ENCODE data around the gene SS18L1. TPM values are rescaled to one million over a fixed set of nuclear protein-coding genes. Genes with fewer than 3 reads are reported as not detected.

Gene SS18L1
- total RNA-seq, 1 donor from 2014 or later = 9.7 TPM

GRCh38 chr20:62119591-62120364 is 23.8 kb upstream of the SS18L1 start:
- no peak for DNase-seq (ENCODE audit: low read depth, low spot score)

DNA sequence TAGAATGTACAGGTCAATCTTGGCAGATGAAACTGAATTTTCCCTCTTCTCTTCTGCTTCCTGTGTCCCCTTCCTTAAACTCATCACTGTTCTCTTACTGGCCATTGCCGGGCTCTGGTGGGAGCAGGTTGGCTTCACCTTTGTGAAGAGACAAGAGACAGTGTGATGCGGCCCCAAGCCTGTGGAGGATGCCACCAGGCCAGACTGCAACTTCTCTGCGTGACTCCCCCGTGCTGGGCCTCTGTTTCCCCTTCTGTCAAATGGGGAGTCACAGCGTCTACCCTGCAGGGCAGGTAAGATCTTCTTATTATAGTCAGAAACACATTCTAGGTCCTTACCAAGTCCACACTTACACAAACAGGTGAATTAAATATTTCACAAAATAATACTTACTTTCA is 23.2 kb upstream of the SS18L1 start:
- DNase-seq (ENCODE audit: low read depth, low spot score) = no peak

DNA sequence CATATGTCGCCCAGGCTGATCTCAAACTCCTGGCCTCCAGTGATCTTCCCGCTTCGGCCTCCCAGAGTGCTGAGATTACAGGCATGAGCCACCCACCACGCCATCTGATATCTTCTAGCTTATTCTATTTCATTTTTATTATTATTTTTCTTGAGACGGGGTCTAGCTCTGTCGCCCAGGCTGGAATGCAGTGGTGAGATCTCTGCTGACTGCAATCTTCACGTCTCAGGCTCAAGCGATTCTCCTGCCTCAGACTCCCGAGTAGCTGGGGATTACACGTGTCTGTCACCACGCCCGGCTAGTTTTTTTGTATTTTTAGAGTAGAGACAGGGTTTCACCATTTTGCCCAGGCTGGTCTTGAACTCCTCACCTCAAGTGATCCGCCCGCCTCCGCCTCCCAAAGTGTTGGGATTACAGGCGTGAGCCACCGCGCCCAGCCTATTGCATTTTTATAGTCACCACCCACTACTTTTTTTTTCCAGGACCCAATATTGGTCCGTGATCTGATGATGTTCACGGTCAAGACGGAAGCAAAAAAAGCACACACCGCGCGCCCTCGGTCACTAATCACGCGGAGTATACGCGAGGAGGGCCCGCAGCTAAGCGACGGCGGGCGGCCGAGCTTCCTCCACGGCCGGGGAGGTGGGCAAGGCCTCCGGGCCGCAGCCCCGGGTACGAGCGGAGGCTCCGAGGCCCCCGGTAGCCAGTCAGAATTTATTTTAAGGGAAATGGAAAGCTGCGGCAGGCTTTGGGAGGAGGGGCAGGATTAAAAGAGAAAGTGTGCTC is 22.4 kb upstream of the SS18L1 start:
- DNase-seq (ENCODE audit: low read depth, low spot score) = no peak

DNA sequence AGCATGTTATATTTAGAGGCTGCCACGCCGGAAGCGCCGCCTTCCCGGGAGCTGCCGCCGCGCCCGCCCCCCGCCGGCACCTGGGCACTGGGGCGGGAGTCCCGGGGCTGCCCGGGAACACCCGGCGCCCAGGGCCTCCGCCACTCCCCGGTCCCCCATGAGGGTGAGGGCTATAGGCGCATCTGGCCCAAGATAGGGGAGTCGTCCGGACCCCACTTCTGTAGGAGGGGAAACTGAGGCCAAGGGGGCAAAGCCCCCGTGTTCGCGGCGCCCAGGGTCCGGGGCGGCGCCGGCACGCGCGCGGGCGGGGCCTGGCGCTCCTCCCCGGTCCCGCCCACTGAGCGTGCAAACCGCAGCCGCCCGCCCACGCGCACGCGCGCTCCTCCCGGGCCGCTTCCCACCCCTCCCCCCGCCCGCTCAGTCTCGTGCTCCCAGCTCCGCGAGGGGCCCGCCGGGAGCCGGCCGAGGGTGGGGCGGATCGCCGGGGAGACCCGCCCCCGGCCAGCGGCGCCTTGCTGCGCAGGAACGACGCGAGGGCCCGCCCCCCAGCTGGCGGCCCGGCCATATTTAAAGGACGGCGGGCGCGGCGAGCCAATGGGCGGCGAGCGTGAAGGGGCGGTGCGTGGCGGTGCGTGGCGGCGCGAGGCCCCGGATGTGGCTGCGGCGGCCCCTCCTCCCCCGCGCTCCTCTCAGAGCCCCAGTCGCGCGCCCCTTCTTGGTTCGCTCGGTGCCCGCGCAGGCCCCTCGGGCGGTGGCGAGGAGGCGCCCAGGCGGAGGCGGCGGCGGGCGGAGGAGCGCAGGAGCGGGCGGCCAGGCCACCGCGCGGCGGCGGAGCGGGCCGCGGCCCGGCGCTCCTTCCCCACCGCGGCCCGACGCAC is 21.6 kb upstream of the SS18L1 start, which contains the start of gene LSM14B:
Gene LSM14B (plus strand): TSS at position 700 of the 878 bp plus-strand sequence. CDS start 192 bp downstream, outside the sequence.
- DNase-seq (ENCODE audit: low read depth, low spot score) = peak; percentile 84

- DNase-seq (ENCODE audit: low read depth, low spot score) = no peak
Measured at GRCh38 chr20:62122654-62123449, 20.7 kb upstream of the SS18L1 start.

DNA sequence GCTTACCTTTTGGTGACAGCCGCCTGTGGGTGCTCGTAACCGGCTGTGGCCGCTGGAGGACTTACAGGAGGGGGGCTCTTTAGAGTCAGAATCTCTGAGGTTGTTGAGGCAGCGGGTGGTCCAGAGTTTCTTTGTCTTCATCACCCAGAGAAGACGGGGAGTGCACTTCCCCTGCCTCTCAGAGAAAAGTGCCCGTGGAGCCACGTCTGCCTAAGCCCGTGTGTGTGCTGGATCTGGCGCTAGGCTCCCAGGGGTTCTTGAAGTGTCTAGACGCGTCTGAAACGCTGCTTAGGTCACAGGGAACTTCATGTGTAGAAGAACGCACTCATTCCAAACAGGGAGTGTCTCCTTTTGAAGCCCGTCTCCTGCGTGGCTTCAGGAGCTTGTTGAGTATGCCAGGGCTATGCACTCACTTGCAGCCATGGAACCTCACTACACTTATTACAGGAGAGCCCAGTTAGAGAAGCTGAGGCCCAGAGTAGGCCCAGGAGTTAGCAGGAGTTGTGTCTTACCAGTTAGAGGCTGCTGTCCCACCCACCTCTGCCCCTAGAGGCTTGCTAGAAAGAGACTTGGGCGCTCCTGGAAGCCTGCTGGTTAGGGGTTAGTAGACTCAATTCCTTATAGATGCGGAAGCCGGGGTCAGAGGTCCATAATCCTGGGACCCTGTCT is 20.0 kb upstream of the SS18L1 start:
- DNase-seq (ENCODE audit: low read depth, low spot score) = no peak

DNA sequence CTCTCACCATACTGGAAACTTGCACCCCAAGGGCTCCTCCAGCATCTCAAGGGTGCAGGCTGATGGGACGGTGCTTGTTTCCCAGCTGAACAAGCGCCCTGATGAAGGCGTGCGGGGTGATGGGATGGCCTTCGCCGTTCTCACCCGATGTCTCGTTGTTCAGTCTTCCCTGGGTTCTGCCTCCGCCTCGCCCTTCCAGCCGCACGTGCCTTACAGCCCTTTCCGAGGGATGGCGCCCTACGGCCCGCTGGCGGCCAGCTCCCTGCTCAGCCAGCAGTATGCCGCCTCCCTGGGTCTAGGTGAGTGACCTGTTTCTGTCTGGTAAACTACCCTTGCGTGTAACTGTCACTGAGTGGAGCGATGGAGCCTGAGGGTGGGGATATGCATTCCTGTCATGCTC is 17.4 kb upstream of the SS18L1 start:
- no peak for DNase-seq (ENCODE audit: low read depth, low spot score)

DNA sequence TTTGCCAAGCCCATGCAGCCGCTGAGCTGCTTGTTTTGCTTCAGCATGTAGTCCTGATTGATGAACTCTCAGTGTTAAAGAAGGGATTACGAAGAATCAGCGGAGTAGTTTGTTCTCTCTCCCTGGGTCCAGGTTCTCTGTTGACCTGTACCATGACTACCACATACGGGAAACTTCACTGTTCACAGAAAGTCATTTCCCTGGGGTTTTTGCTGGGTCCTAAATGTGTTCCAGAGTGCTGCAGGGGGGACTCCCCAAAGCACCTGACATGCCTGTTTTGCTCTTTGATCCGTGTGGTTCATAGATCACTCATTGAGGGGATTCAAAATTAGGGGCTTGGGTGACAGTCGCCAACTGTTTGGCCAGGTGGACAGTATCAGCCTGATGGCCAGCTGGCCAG is 15.8 kb upstream of the SS18L1 start:
- DNase-seq (ENCODE audit: low read depth, low spot score) = no peak

DNA sequence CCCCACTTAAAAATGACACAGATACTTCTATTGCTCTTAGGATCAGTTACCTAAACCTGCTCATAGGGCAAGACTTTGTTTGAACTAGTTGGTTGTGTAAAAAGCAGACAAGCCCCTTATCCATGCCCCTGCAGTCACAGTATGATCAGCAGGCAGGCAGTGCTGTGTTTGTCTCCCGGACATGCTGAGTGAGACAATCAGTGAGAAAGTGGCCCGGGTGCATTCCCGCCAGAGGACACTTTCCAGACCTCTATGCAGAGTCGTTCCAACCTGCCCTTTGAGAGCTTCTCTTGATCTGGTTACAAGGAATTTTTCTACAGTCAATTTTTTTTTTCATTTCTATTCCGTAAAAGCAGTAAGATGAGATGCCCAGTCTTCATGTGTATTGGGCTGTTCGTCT is 15.1 kb upstream of the SS18L1 start:
- no peak for DNase-seq (ENCODE audit: low read depth, low spot score)

DNA sequence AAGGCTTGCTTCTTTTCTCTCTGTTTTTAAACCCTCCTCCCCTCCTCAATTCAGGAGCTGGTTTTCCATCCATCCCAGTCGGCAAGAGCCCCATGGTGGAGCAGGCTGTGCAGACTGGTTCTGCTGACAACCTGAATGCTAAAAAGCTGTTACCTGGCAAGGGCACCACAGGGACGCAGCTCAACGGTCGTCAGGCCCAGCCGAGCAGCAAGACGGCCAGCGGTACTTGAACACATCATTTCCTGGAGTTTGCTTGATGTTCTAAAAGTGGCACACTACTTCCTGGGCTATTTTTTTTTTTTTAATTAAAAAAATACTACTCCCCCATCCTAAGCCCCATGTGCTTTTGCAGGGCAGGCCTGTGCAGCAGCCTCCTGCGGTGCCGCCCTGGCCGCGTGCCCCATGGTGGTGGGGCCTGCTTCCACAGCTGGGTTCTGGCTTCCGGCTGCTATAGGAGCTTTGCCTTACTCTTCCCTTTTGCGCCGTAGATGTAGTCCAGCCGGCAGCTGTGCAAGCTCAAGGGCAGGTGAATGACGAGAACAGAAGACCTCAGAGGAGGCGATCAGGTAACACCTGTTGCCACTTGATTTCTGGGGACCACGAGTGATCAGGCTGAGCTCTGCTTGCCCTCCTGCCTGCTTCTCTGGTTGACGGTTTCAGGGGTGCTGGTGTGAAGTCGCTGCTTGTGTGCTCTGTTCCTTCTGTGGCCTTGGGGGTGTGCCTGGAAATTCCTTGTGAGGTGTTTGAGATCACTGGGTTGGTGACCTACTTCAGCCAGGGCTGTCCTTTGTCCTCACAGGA is 13.6 kb upstream of the SS18L1 start:
- DNase-seq (ENCODE audit: low read depth, low spot score) = no peak

- no peak for DNase-seq (ENCODE audit: low read depth, low spot score)
Measured at GRCh38 chr20:62131560-62132320, 11.8 kb upstream of the SS18L1 start.

DNA sequence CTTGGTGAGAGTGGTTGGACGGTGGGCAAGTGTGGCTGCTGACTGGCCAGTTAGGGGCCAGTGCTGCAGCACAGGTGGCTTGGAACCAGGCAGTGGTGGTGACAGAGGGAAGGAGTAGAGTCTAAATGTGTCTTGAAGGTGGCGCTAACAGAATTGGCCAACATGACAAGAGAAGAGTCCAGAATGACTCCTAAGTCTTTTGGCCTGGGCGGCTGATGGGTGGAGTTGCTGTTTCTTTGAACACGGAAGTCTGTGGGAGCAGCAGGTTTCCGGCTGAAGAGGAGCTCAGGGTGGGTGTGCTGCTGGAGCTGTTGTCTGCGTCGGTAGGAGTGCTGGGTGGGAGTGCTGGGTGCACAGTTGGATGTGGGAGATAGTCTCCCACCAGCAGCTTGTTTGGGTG is 11.1 kb upstream of the SS18L1 start:
- DNase-seq (ENCODE audit: low read depth, low spot score) = no peak

DNA sequence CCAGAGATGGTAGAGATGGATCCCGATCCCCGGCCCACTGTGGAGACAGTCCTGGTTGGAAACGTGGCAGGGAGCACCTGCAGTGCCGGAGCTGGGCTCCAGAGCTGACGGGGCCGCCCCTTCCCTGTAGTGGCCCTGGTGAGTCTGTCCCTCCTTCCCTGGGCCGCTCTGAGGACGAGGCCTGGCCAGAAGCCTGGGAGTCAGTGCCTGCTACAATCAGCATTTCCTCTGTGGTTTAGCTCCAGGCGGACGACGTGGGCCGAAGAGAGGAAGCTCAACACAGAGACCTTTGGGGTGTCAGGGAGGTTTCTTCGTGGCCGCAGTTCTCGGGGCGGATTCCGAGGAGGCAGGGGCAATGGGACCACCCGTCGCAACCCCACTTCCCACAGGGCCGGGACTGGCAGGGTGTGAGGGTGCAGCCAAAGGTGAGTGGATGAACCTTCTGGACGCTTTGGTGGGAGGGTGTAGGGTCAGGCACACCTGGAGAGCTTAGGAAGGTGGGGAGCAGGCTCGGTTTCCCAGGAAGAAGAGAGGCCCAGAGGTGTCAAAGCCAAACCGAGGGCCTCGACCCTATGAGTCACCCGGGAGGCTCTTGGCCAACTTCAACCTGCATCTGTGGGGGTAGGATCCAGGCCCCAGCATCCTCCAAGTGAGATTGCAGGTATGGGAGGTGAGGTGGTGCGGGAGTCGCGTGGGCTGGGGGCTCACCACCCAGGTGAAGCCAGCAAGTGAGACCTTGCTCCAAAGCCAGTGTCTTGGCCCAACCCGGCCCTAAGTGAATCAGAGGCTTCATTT is 10.3 kb upstream of the SS18L1 start:
- no peak for DNase-seq (ENCODE audit: low read depth, low spot score)

DNA sequence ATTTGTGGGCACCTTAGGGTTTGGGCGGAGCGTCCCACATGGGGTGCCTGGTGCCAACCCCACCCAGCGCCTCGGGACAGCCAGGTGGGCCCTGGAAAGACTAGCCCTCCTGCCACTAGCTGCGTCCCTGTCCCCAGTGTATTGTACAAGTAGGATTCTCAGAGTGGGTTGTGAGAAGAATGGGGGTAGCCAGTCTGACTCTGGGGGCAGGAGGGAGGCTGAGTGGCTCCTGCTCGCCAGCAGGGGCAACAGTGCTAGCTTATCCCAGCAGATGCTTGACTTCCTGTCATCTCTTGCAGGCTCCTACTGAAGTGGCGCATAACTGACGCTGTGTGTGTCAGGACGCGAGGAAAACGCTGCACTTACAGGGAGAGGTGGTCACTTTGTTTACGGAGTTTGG is 9.7 kb upstream of the SS18L1 start:
- DNase-seq (ENCODE audit: low read depth, low spot score) = no peak

DNA sequence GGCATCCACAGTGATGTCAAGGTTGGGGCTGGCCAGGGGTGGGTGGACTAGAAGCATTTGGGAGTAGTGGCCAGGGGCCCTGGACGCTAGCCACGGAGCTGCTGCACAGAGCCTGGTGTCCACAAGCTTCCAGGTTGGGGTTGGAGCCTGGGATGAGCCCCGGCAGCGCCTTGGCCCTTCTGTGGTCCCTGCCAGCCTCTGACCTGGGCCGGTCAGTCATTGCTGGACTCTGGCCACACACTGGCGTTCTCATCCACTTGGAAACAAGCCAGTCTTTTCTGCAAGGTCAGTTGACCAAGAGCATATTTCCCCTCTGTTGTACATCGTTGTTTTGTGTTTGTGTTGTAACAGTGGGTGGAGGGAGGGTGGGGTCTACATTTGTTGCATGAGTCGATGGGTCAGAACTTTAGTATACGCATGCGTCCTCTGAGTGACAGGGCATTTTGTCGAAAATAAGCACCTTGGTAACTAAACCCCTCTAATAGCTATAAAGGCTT is 8.8 kb upstream of the SS18L1 start:
- DNase-seq (ENCODE audit: low read depth, low spot score) = no peak

DNA sequence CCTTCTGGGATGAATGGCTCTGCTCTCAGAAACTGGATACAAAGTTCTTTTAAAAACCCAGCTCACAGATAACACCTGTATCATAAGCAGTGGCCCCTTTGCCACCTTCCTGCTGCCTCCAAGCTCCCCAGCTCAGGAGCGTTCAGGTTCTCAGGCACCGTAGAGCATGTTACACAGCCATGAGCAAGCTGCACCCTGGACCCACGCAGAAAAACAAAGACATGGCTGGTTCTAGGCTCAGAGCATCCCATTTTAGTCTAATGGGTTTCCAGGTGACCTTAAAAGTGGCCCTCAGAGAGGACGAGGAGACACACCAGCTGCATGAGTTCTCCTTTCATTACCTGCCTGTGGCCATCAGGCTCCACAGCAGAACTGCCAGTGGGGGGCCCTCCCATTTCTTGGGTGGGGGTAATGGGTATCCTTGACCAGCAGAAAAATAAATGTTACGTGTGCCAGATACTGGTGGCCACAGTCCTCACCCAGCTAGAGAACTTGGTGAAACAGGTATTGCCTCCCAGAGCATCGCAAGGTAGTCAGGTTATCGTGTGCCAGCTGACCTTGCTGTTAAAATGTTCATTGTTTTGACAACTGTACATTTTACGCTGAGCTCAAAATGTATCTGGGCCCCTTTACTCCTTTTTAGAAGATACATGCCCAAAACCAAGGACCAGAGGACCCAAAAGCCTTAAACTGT is 7.8 kb upstream of the SS18L1 start:
- no peak for DNase-seq (ENCODE audit: low read depth, low spot score)
